Astrocyte (in vitro differentiated cells and primary cell): ENCODE measurements around the gene NPEPL1.
"Not testable (repeated sequence)": the region's sequence is repeated elsewhere in the genome, so short reads cannot be mapped to it uniquely, and the experiment has no call there.

Experiments
- CTCF ChIP-seq: IDR thresholded peaks from 2 replicates; pipeline ENCODE4 v1.5.1; 2011; ENCODE audit warnings: low read depth, mild to moderate bottlenecking, inconsistent platforms, low read length, moderate library complexity; ENCODE audit not compliant: insufficient read depth
- EZH2 ChIP-seq: IDR thresholded peaks from 2 replicates; pipeline ENCODE4 v1.6.1; 2012; ENCODE audit warnings: mild to moderate bottlenecking, low read length, inconsistent platforms; ENCODE audit not compliant: insufficient read depth

GRCh38 chr20:58750706-58751105 is 58.1 kb downstream of the NPEPL1 start:
- not testable (repeated sequence) for TF ChIP-seq CTCF, EZH2
